H1 (cell line): ENCODE results near the gene TAF15. TPM values are rescaled to one million over a fixed set of nuclear protein-coding genes. Genes with fewer than 3 reads are reported as not detected.

ENCODE experiments used
- CHD2 ChIP-seq: IDR thresholded peaks from 2 replicates; pipeline ENCODE4 v1.6.1; 2012; ENCODE audit warnings: low read length, improper control_type of control experiment
- EGR1 ChIP-seq: IDR thresholded peaks from 2 replicates; pipeline ENCODE4 v1.6.1; 2011; ENCODE audit warnings: low read depth, low read length, borderline replicate concordance
- EZH2 ChIP-seq: fragments of 200-600 bp; sonication (generic); IDR thresholded peaks from 2 replicates; pipeline ENCODE4 v1.7.1; 2012; ENCODE audit warnings: low read depth, mild to moderate bottlenecking, moderate library complexity, low read length, inconsistent platforms; ENCODE audit not compliant: severe bottlenecking
- GABPA ChIP-seq: IDR thresholded peaks from 2 replicates; pipeline ENCODE4 v1.6.1; 2011; ENCODE audit warnings: mild to moderate bottlenecking, low read length, moderate library complexity, borderline replicate concordance; ENCODE audit not compliant: insufficient read depth
- MAX ChIP-seq: IDR thresholded peaks from 2 replicates; pipeline ENCODE4 v1.6.1; 2012; ENCODE audit warnings: inconsistent platforms
- SUZ12 ChIP-seq: fragments of 200-600 bp; sonication (generic); IDR thresholded peaks from 2 replicates; pipeline ENCODE4 v1.6.1; 2012; ENCODE audit warnings: mild to moderate bottlenecking, inconsistent platforms, low read length, moderate library complexity, mixed read lengths
- polyA plus RNA-seq, 7 experiments: library from polyadenylated mRNA; depleted of rRNA in 3 of 7; stranded (reverse) in 5 of 7; unstranded in 2 of 7; fragments of >200 nt in 5 of 7; fragments of 200-250 nt in 2 of 7; gene quantifications; 1 replicate in 5 of 7; 2 replicates in 1 of 7; 4 replicates in 1 of 7; pipeline versions ENCODE4 v1.2.1 to v1.2.3, GENCODE V29; 2011 to 2013; ENCODE audit warnings: missing spikeins in 2 of 7, mixed read lengths in 2 of 7
- total RNA-seq: library from RNA; stranded (reverse); fragmentation: NEBNext Ultra II Directional; extraction: Animal tissue kit (Norgen Biotek cat#: 25700); gene quantifications from 2 replicates; pipeline ENCODE4 v1.2.1, GENCODE V29; 2021

The TAF15 gene
- total and polyA plus RNA-seq, 2 of the 8 experiments (the other 6 are each of a cell fraction or from before 2014, with no cell fraction given) = 80.1 to 338 TPM

GRCh38 chr17:35795007-35795870 lies 14.0 kb upstream of the TAF15 start, which contains the start of gene MMP28 (continued):
- TF ChIP-seq EZH2 = no peak
- TF ChIP-seq MAX = peak; percentile 23; the same call in 1 of the 2 replicates
- peak; percentile 32; the same call in 1 of the 2 replicates for TF ChIP-seq GABPA
- TF ChIP-seq CHD2 = no peak
- peak; percentile 66; the same call in 1 of the 2 replicates for TF ChIP-seq EGR1
- TF ChIP-seq SUZ12 = peak; percentile 91
